ENCODE measurements around the gene KIF5C. TPM values are rescaled to one million over a fixed set of nuclear protein-coding genes. Genes with fewer than 3 reads are reported as not detected.

Gene KIF5C
- total RNA-seq, 1 donor from 2014 or later = 63.1 TPM

DNA sequence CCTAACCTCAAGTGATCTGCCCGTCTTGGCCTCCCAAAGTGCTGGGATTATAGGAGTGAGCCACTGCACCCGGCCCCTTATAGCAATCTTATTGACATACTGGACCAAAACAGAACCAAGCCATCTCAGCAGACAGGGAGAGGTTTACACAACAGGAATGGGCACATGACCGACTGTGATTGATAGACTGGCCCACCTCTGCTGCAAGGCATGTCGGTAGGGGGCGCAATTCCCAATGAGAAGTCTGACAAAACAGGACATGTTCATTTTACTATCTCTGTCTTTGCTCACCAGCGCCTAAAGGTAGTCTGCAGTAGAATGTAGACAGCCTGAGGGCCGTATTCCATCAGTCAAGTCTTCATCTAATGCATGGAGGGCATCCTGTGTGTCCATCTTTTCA lies 165.4 kb downstream of the KIF5C start:
- H3K27ac Mint-ChIP-seq = no peak overlapping the region
- H3K36me3 Mint-ChIP-seq = no peaks in the 10 kb centered on the region

DNA sequence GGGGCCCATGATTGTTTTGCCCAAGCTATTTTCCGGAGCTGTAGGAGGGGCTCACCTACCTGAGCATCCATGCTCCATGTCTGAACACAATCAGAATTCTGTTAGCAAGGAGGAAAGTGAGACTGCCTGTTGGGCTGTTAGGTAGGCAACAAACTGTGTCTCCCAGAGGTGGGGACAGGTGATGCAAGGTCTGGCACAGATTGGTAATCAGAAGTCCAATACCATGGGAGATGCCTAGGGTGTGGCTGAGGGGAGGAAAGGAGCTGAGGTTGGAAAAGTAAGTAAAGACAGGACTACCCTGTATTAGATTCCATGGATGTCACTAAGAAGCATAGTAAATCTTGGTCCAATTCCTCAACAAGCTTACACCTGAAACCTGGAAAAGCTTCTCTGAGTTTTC lies 166.5 kb downstream of the KIF5C start:
- Histone ChIP-seq H2AFZ (replicated peaks) (no peak overlapping the region), H3K9ac (no peak overlapping the region), H3K79me2 (ENCODE audit: low read depth) (no peaks in the 10 kb centered on the region), H3K4me1 (no peaks in the 10 kb centered on the region), H3K36me3 (no peaks in the 10 kb centered on the region), H3K27me3 (peaks cover 40% of the 10 kb centered on the region), H3K9me3 (ENCODE audit: low read depth) (no peaks in the 10 kb centered on the region), H3K4me2 (no peak overlapping the region), H3K4me3 (no peak overlapping the region), H3K27ac (no peak overlapping the region), H3F3A (ENCODE audit: low read depth) (no peaks in the 10 kb centered on the region), H4K20me1 (ENCODE audit: low read depth) (no peaks in the 10 kb centered on the region)
- H3K9me3 Mint-ChIP-seq = peaks cover 3% of the 10 kb centered on the region
- no peak overlapping the region for H3K4me3 Mint-ChIP-seq
- no peak for DNase-seq (ENCODE audit: low spot score)
- peaks cover 2% of the 10 kb centered on the region for H3K36me3 Mint-ChIP-seq
- H3K27me3 Mint-ChIP-seq (ENCODE audit: insufficient read depth, low read depth) = peaks cover 20% of the 10 kb centered on the region
- TF ChIP-seq EZH2phosphoT487 (IDR thresholded peaks at IDR 0.05) = no peak
- TF ChIP-seq, protein P1, sequence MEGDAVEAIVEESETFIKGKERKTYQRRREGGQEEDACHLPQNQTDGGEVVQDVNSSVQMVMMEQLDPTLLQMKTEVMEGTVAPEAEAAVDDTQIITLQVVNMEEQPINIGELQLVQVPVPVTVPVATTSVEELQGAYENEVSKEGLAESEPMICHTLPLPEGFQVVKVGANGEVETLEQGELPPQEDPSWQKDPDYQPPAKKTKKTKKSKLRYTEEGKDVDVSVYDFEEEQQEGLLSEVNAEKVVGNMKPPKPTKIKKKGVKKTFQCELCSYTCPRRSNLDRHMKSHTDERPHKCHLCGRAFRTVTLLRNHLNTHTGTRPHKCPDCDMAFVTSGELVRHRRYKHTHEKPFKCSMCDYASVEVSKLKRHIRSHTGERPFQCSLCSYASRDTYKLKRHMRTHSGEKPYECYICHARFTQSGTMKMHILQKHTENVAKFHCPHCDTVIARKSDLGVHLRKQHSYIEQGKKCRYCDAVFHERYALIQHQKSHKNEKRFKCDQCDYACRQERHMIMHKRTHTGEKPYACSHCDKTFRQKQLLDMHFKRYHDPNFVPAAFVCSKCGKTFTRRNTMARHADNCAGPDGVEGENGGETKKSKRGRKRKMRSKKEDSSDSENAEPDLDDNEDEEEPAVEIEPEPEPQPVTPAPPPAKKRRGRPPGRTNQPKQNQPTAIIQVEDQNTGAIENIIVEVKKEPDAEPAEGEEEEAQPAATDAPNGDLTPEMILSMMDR (IDR thresholded peaks at IDR 0.05) = no peak
- TF ChIP-seq EZH2 (IDR thresholded peaks at IDR 0.05) = no peak
- no peak overlapping the region for H3K27ac Mint-ChIP-seq
- H3K4me1 Mint-ChIP-seq = peaks cover 4% of the 10 kb centered on the region

More for the DNA sequence above, 165.4 kb downstream of the KIF5C start:
- no peaks in the 10 kb centered on the region for H3K9me3 ChIP-seq (ENCODE audit: low read depth)
- H3K27me3 ChIP-seq = peaks cover 40% of the 10 kb centered on the region
- H3K9me3 Mint-ChIP-seq = no peaks in the 10 kb centered on the region
- H3K9ac ChIP-seq = no peak overlapping the region
- H3K4me1 ChIP-seq = no peaks in the 10 kb centered on the region
- H3K4me3 ChIP-seq = no peak overlapping the region
- H3K4me3 Mint-ChIP-seq = peak overlapping the region; percentile 60
- DNase-seq (ENCODE audit: low spot score) = peak; percentile 47
- H3K79me2 ChIP-seq (ENCODE audit: low read depth) = no peaks in the 10 kb centered on the region
- no peak overlapping the region for H3K4me2 ChIP-seq
- H3F3A ChIP-seq (ENCODE audit: low read depth) = no peaks in the 10 kb centered on the region
- H3K4me1 Mint-ChIP-seq = peaks cover 4% of the 10 kb centered on the region
- H2AFZ ChIP-seq (replicated peaks) = no peak overlapping the region
- no peaks in the 10 kb centered on the region for H4K20me1 ChIP-seq (ENCODE audit: low read depth)
- no peaks in the 10 kb centered on the region for H3K36me3 ChIP-seq
- no peak overlapping the region for H3K27ac ChIP-seq
- TF ChIP-seq EZH2 (IDR thresholded peaks at IDR 0.05) (no peak), EZH2phosphoT487 (IDR thresholded peaks at IDR 0.05) (no peak)
- TF ChIP-seq, protein P1 (IDR thresholded peaks at IDR 0.05) = peak; percentile 68
- H3K27me3 Mint-ChIP-seq (ENCODE audit: insufficient read depth, low read depth) = peaks cover 26% of the 10 kb centered on the region

DNA sequence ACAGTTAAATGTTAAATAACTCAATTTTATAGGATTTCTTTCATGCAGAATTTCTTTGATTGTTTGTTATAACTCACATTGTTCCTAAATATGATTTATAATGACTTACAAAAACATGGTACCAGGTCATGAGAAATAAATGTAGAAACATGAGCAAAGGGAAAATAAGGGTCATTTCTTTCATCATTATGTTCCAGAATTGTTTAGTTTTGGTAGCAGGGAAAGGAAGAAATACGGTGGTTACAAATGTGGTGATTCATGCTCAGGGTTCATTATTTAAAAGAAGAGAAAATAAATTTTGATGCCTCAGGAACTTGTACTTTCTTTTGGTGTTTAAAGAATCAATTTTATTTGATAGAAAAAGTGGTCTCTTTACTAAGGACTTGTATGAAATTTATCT lies 167.9 kb downstream of the KIF5C start:
- Histone ChIP-seq H4K20me1 (ENCODE audit: low read depth) (no peaks in the 10 kb centered on the region), H3K27me3 (peaks cover 29% of the 10 kb centered on the region), H3K79me2 (ENCODE audit: low read depth) (no peaks in the 10 kb centered on the region), H3K9me3 (ENCODE audit: low read depth) (no peaks in the 10 kb centered on the region), H3F3A (ENCODE audit: low read depth) (no peaks in the 10 kb centered on the region), H3K4me1 (no peaks in the 10 kb centered on the region), H3K4me3 (no peak overlapping the region), H2AFZ (replicated peaks) (no peak overlapping the region), H3K4me2 (no peak overlapping the region), H3K36me3 (no peaks in the 10 kb centered on the region), H3K27ac (no peak overlapping the region), H3K9ac (no peak overlapping the region)
- peaks cover 2% of the 10 kb centered on the region for H3K36me3 Mint-ChIP-seq
- peaks cover 2% of the 10 kb centered on the region for H3K4me1 Mint-ChIP-seq
- no peak for DNase-seq (ENCODE audit: low spot score)
- H3K27me3 Mint-ChIP-seq (ENCODE audit: insufficient read depth, low read depth) = peaks cover 12% of the 10 kb centered on the region
- no peak overlapping the region for H3K27ac Mint-ChIP-seq
- H3K4me3 Mint-ChIP-seq = no peak overlapping the region
- peaks cover 12% of the 10 kb centered on the region for H3K9me3 Mint-ChIP-seq
- TF ChIP-seq EZH2 (IDR thresholded peaks at IDR 0.05) (no peak), EZH2phosphoT487 (IDR thresholded peaks at IDR 0.05) (no peak)
- TF ChIP-seq, protein P1 (IDR thresholded peaks at IDR 0.05) = no peak
